ENCODE results near the gene PLCB3.

DNA sequence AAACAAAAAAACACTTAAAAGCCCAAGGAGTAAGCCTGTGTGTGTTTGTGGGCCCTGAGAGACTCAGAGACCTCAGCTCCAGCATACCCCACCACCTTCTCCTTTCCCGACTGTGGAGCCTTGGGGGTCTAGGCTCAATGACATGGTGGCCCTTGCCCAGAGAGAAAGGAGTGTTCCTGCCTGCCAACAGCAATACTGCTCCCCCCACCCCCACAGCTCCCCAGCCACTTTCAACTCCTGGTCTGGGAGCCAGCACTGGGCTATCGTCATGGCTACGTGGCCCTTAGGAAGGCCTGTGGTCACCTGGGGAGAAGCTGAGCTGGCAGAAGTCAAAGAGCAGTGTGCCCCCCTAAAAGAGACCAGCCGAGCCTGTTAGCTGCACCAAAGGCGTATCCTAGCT is 7.2 kb upstream of the PLCB3 start:
- TF ChIP-seq EZH2 (conservative IDR thresholded peaks at IDR 0.05; ENCODE audit: low read depth, low read length) (no peak), CREM (IDR thresholded peaks at IDR 0.05) (no peak), CREM (CRISPR knock-in tag; IDR thresholded peaks at IDR 0.05) (no peak), ZNF781 (CRISPR knock-in tag; IDR thresholded peaks at IDR 0.05; ENCODE audit: borderline replicate concordance, not compliant biosample characterization) (no peak), RCOR2 (CRISPR knock-in tag; IDR thresholded peaks at IDR 0.05) (no peak), KIAA2018 (CRISPR knock-in tag; IDR thresholded peaks at IDR 0.05; ENCODE audit: borderline replicate concordance) (no peak), SMAD3 (CRISPR knock-in tag; IDR thresholded peaks at IDR 0.05) (no peak), JUND (CRISPR knock-in tag; IDR thresholded peaks at IDR 0.05) (no peak), ZNF121 (CRISPR knock-in tag; IDR thresholded peaks at IDR 0.05) (no peak), ZNF776 (CRISPR knock-in tag; IDR thresholded peaks at IDR 0.05) (no peak)
- TF ChIP-seq, protein P1, sequence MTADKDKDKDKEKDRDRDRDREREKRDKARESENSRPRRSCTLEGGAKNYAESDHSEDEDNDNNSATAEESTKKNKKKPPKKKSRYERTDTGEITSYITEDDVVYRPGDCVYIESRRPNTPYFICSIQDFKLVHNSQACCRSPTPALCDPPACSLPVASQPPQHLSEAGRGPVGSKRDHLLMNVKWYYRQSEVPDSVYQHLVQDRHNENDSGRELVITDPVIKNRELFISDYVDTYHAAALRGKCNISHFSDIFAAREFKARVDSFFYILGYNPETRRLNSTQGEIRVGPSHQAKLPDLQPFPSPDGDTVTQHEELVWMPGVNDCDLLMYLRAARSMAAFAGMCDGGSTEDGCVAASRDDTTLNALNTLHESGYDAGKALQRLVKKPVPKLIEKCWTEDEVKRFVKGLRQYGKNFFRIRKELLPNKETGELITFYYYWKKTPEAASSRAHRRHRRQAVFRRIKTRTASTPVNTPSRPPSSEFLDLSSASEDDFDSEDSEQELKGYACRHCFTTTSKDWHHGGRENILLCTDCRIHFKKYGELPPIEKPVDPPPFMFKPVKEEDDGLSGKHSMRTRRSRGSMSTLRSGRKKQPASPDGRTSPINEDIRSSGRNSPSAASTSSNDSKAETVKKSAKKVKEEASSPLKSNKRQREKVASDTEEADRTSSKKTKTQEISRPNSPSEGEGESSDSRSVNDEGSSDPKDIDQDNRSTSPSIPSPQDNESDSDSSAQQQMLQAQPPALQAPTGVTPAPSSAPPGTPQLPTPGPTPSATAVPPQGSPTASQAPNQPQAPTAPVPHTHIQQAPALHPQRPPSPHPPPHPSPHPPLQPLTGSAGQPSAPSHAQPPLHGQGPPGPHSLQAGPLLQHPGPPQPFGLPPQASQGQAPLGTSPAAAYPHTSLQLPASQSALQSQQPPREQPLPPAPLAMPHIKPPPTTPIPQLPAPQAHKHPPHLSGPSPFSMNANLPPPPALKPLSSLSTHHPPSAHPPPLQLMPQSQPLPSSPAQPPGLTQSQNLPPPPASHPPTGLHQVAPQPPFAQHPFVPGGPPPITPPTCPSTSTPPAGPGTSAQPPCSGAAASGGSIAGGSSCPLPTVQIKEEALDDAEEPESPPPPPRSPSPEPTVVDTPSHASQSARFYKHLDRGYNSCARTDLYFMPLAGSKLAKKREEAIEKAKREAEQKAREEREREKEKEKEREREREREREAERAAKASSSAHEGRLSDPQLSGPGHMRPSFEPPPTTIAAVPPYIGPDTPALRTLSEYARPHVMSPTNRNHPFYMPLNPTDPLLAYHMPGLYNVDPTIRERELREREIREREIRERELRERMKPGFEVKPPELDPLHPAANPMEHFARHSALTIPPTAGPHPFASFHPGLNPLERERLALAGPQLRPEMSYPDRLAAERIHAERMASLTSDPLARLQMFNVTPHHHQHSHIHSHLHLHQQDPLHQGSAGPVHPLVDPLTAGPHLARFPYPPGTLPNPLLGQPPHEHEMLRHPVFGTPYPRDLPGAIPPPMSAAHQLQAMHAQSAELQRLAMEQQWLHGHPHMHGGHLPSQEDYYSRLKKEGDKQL (CRISPR knock-in tag; IDR thresholded peaks at IDR 0.05; ENCODE audit: low read depth), result no peak
